Embryonic facial prominence (tissue), 1 donor: ENCODE measurements around the gene PKD2.

Source experiments
- DNase-seq: peaks from one replicate; pipeline ENCODE4 v3.0.0-alpha.2; 2016; ENCODE audit errors: extremely low spot score

Gene PKD2

DNA sequence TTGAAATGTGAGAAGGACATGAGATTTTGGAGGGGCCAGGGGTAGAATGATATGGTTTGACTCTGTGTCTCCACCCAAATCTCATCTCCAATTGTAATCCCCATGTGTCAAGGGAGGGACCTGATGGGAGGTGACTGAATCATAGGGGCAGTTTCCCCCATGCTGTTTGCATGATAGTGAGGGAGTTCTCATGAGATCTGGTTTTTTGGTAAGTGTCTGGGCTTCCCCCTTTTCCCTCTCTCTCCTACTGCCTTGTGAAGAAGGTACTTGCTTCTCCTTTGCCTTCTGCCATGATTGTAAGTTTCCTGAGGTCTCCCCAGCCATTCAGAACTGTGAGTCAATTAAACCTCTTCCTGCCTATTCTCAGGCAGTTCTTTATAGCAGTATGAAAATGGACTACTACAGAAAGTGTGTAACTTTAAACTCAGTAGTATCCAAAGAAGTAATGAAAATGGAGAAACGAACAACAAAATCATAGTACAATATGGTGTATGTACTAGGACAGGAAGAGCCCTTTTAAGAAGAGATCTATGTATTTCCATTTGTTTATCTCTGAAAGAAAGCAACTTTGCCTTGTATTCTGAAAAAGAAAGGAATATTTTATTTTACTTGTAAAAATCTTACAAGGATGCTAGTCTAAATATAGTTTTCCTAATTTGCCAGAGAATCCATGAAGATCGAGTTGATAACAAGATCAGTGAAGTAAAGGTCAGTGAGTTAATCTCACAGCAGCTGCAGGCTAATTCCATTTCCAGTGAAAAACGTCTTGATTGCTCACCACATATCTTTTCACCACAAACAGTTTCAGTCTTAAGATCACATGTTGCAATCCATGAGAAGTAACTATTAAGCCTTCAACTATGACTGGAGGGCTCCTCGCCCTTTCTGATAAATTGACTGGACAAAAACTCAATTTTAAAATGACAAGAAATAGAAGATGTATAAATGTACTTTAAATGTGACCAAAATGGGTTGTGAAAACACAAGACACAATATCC is 20.5 kb downstream of the PKD2 start:
- no peak for DNase-seq

DNA sequence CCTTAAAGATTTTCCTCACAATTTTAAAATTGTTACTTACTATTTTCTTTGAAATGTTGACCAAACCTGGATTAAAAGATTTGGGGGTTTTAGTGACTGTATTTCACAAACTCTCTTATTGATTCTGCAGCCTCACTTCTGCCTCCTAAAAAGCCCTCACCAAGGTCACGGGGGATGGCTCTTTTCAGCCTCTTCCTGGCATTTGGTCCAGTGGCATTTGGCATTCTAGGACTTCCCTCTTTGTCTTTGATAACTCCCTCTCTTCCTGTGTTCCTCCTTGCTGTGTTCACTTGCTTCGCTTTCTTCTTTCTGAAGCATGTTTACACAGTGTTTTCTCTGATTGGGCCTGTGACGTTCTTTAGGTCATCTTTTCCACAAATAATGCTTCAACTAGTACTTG is 21.5 kb downstream of the PKD2 start:
- no peak for DNase-seq

DNA sequence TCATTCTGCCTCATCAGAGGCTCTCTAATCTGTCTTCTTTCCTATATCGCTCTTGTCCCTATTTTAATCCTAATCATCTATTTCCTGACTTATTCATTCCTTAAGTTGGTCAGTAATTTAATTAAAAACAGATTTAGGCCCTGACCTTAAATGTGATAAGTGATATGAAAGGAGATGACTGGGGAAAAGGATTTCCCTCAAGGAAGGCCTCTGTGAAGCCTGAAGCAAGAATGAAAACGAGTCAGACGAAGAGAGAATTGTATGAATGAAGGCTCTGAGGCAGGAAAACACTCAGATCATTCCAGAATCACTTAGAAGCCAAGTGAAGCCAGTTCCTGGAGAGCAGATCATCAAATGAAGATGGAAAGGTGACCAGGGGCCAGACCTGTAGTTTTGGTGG is 22.1 kb downstream of the PKD2 start:
- no peak for DNase-seq

DNA sequence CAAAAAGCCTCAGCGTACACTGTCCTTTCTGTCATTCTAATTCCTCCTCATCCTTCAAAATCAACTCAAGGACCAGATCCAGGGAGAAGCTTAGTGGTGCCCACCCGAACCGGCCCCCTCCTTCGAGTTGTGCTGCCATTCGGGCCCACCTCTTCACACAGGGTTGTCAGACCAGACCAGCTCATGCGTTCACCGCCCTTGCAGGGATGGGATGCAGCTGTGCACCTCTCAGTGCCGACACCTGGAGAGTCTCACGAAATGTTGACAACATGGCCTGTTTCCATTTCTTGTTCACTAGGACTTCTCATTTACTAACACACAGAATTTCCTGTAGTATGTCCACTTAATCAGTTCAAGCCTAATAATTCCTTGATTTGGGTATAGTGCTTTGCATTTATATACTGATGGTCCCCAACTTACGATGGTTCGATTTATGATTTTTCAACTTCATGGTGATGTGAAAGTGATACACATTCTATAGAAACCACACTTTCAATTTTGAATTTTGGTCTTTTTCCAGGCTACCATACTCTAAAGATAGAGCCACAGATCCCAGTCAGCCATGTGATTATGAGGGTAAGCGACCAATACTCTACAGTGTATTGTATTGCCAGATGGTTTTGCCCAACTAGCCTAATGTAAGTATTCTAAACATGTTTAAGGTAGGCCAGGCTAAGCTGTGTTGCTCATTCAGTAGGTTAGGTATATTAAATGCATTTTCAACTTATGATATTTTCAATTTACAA is 23.3 kb downstream of the PKD2 start:
- no peak for DNase-seq

DNA sequence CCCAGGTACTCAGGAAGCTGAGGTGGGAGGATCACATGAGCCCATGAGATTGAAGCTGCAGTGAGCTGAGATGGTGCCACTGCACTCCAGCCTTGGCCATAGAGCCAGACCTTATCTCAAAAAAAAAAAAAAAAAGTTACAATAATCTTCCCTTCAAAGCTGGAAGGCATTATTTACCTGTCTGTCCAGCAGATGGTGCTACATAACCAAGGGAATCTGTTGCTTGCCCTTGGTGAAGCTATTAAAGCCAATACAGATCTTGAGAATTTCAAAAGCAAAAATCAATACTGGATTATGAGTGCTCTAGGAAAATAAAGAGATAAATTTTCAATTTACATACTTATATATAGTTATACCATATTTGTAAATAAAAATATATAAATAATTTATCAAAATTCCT is 25.9 kb downstream of the PKD2 start:
- no peak for DNase-seq

DNA sequence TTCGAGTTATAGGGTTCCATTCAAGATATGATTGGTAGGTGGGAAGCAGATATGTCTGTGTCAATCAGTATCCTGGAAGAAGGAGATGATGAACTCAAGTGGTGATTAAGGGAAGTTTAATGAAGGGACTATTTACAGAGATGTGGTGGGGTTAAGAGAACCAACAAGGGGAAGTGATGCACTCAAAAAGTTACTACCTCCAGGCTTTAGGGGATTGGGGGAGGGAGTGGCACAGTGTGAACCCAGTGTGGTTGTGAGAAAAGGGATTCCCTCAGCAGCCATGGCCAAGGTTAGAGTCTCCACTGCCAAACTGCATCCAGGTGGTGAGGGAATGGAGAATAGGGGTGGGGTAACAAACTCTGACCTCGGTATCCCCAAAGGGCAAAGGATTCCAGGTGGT is 27.9 kb downstream of the PKD2 start:
- DNase-seq = no peak

DNA sequence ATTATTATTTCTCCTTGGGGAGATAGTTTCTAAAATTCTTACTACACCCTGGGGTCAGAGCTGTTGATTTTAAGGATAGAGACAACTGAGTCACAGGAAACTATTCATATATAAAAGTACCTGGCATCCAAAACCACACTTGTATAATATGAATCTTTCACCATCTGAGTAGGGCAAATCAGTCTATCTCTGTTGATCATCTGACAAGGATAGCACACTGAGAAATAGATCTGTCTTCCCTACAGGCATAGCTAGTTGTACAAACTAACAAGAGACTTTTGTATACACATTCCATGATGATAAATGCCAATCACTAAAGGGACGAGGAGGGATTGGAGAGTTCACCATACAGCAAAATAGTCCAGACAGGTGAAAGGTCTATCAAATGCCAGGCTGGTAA is 30.0 kb downstream of the PKD2 start:
- no peak for DNase-seq

DNA sequence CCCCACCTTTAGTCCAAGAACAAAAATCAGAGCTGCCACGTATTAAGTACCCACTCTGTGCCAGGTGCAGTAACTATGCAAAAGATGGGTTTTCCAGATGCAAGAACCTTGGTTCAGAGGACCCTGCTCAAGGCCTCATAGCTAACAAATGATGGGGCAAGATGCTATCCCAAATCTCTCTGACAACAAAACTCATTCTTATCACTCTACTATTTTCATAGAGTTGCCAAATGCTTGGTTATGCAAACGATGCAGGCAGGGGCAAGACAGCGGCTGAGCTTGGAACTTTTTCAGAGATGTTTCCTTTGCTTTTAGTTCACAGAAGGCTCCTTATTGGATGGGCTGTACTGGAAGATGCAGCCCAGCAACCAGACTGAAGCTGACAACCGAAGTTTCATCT is 30.5 kb downstream of the PKD2 start:
- DNase-seq = no peak

DNA sequence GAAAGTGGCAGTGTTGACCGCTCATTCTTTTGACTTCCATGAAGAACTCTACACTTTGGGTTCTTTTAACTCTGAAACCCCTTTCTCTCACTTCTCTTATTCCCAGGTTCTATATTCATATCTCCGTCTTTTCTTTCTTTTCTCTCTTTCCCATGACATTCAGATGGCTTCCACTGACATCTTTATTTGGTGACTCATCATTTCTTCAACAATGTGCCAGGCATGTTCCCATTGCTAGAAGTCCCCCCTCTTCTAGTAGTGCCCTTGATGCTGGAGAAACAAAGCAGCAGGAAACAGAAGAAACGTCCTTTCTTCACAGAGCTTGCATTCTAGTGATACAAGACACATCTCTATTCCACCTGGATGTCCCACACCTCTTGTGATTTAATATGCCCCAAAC is 33.3 kb downstream of the PKD2 start:
- no peak for DNase-seq

DNA sequence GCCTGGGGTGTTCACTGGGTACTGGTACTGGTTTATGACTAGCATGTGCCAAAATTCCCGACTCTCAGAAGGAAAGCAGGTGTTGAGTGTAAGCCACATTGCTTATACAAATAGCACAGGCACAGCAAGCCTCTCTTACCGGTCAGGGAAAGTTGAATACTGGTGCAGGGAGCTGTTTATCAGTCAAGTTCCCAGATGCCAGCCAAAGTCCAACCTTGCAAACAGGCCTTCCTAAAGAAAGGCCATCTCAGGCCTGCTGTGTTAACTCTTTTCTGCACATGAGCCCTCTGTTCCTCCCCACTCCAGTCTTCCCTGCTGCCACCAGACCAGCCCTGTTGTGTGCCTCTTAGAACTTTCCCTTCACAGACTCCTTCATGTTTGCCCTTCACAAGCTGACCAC is 34.2 kb downstream of the PKD2 start:
- no peak for DNase-seq

DNA sequence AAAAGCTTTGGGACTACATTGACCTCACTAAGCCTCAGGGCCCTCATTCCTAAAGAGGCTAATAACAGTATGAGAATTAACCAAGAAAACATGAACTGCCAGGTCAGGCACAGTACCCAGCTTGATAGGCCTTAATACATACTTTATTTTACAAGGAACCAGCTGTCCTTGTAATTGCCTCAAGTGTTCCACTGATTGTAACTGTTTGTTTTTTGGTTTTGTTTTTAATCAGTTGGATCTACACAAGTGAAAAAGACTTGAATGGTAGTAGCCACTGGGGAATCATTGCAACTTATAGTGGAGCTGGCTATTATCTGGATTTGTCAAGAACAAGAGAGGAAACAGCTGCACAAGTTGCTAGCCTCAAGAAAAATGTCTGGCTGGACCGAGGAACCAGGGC is 35.6 kb downstream of the PKD2 start:
- DNase-seq = no peak

DNA sequence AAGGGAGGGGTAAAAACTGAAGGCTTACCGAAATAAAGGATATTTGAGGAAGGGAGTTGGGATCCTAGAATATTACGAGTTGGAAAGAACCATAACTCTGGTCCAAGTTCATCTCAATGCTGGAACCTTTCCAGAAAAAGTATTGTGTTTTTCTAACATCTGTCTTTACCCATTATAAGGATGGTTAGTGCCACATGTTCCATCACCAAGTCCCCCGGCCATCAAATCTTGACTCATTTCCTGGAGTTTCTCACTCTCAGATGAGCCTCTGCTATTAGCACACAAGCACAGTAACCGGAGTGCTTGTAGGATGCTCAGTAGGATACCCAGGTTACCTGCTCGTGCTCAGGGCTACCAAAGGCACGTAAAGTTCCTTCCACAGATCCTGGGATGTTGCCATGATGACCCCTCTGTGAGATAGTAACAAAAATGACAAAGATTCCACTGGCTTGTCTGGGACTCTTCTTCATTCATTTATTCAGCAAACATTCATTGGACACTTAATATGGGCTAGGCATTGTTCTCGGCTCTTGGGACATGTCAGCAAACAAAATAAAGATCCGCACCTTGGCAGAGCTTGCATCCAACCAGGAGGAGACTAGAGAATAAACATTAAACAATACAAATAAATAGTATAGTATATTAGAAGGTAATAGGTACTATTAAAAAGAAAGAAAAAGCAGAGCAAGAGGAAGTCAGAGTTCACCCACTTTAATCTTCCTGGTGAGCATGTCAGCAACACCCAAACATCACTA is 36.3 kb downstream of the PKD2 start:
- DNase-seq = no peak

DNA sequence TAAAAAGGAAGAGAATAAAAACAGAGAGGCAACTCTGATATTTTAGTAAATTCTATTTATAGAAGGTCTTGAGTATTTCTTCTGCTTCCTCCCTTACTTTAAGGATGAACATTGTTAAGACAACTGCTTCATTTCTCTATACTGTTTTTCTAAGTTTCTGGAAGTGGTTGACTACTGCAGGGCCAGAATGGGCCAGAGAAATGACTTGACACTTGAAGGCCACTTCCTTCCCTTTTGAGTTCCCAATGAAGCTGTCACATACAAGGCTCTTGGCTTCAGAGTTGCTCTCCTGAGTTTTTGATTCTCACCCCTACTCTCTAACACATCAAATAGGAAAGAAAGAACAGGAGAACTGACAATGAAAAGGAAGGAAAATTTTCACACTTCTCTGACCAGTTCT is 37.6 kb downstream of the PKD2 start:
- no peak for DNase-seq

DNA sequence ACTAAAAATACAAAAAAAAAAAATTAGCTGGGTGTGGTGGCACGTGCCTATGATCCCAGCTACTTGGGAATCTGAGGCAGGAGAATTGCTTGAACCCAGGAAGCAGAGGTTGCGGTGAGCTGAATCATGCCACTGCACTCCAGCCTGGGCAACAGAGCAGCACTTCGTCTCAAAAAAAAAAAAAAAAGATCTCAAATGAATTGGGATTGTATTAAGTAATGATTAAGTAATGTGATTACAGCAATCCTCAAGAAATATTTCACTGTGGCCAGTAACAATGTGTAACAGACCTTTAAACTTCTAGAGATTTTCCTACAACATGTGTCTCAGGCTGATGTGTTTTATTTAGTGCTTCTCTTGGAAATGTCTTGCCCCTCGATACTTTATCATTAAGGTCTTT is 46.8 kb downstream of the PKD2 start:
- no peak for DNase-seq

DNA sequence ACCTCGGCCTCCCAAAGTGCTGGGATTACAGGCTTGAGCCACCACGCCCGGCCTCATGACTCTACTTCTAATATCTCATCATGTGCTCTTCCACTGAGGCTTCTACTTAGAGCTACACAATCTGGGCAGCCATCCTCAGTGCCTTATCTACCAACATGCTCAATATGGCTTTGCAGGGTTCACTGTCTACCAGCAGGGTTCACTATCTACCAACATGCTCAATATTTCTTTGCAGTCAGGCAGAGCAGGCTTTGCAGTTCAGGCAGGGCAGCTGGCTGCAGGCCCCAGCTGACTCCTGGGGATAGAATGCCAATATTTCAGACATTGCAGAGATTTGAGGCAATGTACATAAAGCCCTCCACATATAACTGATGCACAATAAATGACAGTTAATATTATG is 47.5 kb downstream of the PKD2 start:
- DNase-seq = no peak

DNA sequence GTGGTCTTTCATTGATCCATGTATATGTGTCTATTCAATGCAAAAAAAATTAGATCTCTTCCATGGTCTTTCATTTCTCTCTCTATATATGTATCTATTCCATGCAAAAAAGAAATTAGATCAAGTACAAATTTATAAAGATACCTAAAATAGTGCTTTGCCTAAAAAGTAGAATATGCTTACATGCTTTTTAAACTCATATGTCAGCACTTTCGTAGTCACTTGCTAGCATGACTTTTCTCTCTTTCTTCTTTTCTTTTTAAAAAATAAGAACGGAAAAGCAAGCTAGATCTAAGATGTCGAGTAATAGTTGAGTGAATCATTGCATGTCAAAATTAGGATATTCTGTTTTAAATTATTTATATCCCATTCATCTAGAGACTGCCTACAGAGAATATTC is 50.9 kb downstream of the PKD2 start:
- no peak for DNase-seq

DNA sequence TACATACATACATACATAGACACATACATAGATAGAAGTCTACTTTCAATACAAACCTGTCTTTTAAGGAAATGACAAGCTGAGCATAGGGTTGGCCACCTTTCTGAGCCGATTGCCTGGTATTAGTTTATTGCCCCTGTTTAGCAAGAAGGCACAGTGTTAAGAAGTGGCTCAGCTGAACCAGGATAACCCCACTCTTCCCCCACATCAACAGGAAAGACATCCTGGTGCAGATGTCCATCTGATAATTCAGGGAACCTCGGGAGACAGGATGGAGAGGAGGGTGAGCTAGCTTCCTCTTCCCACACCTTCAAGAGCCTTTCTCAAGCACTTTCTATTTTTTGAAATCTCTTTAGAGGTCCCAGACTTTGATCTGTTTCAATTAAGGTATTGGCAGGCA is 52.3 kb downstream of the PKD2 start:
- DNase-seq = no peak

DNA sequence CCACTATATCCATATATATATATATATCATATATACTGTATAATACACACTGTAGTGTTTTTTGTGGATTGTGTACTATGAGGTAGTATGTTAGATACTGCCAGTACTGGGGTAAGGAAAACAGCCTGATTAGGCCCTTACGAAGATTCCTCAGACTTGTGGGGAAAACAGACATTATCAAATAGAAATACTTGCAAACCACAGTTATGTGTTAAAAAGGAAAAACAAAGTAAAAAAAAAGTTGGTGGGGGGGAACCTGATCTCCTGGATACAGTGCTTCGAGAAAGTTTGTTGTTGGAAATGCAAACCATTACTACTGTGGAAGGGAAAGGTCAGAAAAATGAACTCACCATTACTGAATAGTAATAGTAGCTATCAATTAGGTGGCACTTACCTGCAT is 53.0 kb downstream of the PKD2 start:
- DNase-seq = no peak

DNA sequence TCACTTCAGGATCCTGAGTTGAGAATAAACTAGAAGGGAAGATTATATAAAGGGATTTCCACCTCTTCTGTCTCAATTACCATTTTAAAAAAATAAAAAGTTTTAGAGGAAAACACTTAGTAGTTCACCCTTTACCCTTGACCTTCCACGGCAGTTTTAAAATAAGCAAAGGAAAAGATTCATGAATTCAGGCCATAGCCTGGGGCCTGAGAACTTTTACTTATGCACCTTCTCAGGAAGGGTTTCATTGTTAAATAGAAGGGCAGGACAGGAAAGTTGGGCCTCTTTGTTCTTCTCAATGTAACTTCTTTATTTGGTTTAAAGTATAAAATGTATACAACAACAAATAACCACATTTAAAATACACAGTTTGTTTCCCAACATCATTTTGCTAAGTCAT is 54.9 kb downstream of the PKD2 start:
- no peak for DNase-seq

DNA sequence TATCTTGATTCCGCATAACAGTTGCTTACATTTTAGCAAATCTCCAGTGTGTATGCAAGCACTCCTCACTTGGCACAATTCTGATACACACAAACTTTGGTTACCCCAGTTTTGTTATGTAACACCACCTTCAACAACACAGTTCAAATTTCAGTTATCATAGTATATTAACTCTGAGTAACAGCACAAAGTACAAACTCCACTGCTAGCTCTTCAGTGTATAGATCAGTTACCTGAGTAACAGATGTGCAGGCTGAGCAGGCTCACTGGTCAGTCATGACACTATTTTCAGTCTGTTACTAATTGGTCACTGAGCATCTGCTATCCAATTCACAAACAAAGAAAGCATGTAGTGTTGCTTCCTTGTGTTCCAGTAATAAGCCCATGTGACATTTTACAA is 55.4 kb downstream of the PKD2 start:
- DNase-seq = no peak

DNA sequence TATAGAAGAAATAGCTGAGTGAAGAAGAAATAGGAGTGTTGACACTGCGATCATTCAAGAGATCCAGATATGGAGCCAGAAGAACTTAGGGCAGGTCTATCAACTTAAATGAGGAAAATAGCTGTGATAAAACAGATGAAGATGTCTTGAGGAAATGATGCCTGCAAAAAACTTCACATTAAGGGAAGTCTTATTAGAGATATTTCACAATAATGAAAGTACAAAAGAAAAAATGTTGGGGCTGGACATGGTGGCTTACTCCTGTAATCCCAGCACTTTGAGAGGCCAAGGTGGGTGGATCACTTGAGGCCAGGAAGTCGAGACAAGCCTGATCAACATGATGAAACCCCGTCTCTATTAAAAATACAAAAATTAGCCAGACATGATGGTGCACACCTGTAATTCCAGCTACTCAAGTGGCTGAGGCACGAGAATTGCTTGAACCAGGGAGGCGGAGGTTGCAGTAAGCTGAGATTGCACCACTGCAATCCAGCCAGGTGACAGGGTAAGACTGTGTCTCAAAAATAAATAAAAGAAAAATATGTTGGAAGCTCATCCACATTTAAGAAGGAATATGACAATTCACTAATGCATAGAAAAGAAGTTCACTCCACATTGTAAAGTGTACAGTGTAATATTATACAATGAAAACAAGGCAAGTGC is 56.3 kb downstream of the PKD2 start:
- no peak for DNase-seq

DNA sequence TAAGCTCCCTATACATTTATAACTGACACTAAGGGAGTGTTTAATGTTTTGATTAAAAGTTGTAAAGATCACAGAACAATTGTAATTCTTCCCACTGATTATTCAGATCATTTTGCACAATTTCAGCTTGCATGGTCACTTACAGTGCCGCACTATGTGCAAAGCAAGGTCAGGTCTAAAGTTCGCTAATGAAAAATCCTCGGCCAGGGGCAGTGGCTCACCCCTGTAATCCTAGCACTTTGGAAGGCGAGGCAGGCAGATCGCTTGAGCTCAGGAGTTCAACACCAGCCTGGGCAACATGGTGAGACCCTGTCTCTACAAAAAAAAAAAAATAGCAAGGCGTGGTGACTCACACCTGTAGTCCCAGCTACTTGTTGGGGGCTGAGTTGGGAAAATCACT is 57.0 kb downstream of the PKD2 start:
- no peak for DNase-seq
